Measurements from ENCODE around the gene TNFRSF4. TPM values are rescaled to one million over a fixed set of nuclear protein-coding genes. Genes with fewer than 3 reads are reported as not detected.
"Not testable (repeated sequence)": the region's sequence is repeated elsewhere in the genome, so short reads cannot be mapped to it uniquely, and the experiment has no call there.

TNFRSF4 gene
- total RNA-seq: 1 to 10 TPM in 1 of 2 donors, under 1 TPM in 1; 0.55 to 1.3 TPM
- long read RNA-seq, partial matches to known transcripts: 1 of 2 reads
- long read RNA-seq, other reads (novel, unspliced or antisense): 1 of 2 reads

DNA sequence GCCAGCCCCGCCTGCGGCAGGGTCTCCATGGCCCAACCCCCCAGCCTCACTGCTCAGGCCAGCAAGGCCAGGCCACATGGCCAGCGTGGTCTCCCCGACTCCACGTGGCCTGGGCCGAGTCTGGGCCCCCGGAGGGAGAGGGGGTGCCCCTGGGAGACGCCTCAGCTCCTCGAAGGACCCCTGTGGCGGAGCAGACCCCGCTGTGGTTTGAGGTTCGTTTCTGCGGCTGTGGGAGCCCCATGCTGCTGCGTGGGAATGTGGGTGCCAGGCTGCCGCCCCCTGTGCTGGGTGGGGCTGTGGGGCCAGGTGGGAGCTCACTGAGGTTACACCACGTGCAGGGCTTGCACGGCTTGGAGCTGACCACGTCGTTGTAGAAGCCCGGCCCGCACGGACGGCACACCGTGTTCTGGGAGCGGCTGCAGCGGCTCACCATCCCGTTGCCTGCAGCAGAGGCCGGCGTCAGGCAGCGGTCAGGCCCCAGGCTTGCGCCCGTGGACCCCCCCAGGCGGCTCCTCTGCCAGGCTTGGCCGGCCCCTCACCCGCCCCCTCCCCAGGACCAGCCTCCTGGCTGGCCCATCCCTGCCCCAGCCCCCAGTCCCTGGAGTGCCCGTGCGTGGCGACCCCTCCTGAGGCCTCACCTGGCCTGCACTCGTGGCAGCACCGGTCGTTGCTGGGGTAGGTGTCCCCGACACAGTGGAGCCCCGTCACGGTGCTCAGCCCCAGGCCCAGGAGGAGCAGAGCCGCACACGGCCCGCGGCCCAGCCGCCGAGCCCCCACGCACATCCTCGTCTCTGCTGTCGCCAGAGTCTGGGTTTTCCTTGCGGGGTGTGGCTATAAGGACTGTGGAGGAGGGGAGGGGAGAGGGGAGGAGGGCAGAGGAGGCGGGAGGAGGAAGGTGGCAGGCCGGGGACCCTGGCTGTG lies at the start of gene TNFRSF4:
Gene TNFRSF4 (minus strand): TSS at position 809 of the 921 bp plus-strand sequence. CDS start 26 bp downstream, at position 783.
- ATAC-seq: peak; percentile 39
- no peak for DNase-seq
- intact Hi-C loops (cut with DNase I, micrococcal nuclease): no loop called here

DNA sequence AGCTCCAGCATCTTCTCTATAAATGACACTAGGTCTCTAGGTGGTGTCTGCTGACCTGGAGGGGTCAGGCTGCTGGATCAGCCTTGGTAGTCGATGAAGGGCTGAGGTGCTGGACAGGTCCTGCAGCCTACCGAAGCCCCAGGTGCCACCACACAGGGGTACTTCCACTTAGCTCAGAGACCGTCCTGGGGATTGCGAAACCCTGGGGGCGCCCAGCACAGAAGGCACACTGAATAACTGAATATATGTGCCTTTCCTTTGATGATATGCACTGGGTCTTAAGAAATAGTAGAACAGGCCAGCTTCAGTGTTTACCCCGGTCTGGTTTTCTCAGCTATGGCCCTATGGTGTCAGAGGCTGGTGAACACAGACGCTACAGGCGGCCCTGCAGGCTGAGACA lies 48.8 kb upstream of the TNFRSF4 start:
- ATAC-seq (no peak), DNase-seq (no peak)
- intact Hi-C loops (cut with DNase I, micrococcal nuclease): no loop called here

DNA sequence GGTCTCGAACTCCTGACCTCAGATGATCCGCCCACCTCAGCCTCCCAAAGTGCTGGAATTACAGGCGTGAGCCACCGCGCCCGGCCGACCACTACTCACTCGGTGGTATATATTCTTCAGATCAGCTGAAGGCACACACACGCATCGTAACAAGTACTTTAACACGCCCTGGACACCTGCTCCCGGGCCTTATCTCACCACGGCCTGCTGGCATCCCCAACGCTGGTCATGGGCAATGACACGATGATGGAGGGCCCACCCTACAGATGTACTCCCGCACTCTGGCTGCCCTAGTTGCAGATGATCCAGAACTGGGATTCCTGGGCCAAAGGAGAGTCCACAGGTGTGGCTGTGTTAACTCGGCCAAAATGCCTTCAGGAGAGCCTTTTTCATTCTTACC lies 48.1 kb upstream of the TNFRSF4 start:
- intact Hi-C loops (cut with DNase I, micrococcal nuclease): no loop called here
- DNase-seq: no peak
- no peak for ATAC-seq

DNA sequence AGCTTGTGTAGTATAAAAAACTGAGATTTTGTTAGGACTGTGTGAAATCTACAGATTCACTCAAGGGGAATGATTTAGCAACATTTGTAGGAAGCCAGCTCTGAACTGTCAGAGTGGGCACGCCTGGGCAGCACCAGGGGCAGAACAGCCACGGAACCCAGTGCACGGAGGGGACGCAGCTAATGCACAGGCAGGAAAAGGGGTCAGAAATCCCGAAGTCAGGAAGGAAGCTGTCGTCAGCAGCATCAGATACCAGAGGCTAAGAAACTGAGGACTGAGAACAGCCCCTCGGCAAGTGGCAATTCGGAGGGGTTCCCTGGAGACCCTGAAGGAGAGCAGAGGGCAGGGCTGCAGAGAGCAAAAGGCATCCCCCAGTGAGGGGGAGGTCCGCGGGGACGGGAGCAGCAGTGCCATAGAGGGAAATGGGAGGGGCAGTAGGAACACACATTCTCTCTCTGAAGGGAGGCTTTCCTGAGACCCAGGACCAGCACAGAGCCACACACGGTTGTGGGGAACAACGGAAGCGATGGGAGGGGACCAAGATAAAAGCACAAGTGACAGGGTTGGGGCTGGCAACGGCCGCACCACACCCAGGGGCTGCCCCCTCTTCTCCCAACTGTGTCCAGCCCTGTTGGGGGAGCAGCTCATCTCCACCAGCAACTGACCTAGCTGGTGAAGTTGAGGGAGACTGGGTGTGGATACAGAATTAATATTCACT lies 47.0 kb upstream of the TNFRSF4 start:
- ATAC-seq: no peak

DNA sequence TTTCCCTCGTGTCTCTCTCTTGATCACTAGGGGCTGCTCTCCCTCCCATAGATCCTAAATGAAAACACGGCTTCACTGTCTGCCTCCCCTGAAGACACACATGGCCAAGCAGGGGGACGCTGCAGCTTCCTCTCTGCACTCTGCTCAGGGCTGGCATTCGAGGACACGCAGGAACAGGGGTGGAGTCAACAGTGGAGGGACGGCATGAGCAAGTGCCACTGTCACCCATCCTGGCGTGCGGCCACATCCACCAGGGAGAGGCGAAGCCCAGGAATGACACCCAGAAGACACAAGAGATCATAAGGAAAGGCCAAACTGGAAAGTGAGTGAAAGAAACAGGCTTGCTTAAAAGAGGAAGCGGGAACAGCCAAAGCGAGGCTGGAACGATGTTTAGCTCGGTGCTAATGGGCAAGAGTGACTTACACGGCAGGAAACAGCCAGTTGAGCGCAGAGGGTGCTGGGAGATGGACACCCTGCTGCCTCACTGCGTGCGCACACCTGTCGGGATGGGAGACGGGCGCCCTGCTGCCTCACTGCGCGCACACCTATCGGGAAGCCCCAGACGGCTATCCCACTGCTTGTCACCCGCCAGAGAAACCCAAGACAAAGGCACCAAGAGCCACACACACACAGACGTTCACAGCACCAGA lies 46.1 kb upstream of the TNFRSF4 start:
- ATAC-seq: no peak
- DNase-seq: no peak
- intact Hi-C loops (cut with DNase I, micrococcal nuclease): no loop called here

More for the DNA sequence above, 47.0 kb upstream of the TNFRSF4 start:
- DNase-seq: no peak
- intact Hi-C loops (cut with DNase I, micrococcal nuclease): no loop called here

DNA sequence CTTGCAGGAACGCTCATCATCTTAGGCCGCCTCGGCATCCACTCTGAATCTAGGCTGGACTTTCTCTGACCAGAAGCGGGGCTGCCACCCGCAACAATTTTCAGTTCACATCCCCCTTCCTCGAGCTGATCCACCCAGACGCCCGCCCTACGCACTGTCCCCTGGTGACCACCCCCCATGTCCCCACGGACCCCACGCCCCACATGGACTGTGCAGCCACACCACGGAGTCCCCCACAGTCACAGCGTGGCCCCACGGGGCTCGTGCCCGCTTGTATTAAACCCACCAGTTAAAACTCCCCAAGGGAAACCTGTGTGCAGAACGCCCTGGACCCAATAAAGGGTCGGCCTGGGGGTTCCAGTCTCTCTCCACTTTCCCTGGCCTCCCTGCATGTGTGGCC lies 45.6 kb upstream of the TNFRSF4 start:
- DNase-seq: no peak
- intact Hi-C loops (cut with DNase I, micrococcal nuclease): no loop called here
- no peak for ATAC-seq

DNA sequence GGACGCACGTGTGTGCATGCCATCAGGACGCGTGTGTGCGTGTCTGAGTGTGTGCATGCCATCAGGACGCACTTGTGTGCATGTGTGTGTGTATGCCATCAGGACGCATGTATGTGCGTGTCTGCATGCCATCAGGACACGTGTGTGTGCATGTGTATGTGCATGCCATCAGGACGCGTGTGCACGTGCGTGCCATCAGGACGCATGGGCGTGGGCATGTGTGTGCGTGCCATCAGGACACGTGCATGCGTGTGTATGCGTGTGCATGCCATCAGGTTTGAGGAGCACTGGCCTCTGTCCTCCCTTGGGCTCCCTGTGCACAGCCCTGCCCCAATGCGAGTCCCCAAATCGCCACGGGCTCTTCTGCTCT lies 45.2 kb upstream of the TNFRSF4 start:
- no peak for ATAC-seq
- intact Hi-C loops (cut with DNase I, micrococcal nuclease): no loop called here

DNA sequence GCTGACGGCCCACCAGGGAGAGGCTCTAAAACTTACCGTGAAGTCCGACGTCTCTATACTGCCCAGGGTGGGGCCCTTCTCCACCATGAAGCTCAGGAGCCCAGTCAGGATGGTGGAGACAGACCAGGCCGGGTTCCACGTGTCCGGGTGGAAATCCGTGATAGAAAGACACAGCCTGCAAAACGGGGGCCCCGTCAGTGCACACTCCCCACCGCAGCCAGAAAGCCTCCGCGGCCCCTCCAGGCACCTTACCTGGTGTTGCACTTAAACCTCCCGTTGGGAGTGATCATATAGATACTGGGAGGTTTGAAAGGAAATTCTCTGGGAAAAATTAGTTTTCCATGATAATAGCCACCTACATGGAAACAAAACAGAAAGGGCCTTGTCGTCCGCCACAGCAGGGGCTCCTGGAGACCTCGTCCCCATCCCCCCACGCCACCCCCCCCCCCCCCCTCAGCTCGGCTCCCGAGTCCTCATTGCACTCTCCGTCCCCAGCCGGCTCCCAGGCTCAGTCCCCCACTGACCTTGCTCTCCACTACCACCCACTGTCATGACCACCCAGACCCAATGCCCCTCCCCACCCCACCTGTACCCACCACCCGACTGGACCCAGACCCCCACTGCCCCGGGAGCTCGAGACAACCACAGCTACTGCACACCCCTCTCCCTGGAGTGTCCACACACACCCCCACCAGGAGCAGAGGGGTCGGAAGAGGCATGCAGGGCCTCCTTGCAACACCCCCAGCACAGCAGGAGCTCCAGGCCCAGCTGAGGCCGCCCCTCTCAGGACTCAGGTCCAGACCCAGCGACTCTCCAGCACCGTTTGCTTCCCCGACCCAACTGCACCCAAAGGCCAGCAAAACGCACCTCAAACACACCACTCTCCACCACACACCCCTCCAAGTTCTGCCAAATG lies 43.3 kb upstream of the TNFRSF4 start:
- DNase-seq: no peak
- no peak for ATAC-seq
- intact Hi-C loops (cut with DNase I, micrococcal nuclease): no loop called here

More for the DNA sequence above, 45.2 kb upstream of the TNFRSF4 start:
- DNase-seq: no peak

DNA sequence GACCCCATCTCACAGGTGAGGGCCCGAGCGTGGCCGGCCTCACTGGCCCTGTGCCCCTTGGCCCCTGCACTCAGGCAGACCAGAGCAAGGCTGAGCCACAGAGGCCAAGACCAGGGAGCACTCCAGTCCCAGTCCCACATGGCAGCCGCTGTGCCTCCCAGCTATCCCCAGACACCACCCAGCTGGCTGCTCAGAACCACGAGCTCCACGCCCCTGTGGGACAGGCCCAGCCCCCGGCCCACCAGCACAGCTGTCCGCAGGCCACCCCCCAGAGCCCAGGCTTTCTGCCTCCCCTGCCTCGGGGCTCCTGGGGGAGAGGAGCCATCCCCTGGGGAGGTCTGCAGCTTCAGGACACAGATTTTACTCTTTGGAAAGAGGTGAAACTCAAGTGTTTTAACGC lies 41.7 kb upstream of the TNFRSF4 start:
- ATAC-seq: no peak
- no peak for DNase-seq
- intact Hi-C loops (cut with DNase I, micrococcal nuclease): no loop called here

DNA sequence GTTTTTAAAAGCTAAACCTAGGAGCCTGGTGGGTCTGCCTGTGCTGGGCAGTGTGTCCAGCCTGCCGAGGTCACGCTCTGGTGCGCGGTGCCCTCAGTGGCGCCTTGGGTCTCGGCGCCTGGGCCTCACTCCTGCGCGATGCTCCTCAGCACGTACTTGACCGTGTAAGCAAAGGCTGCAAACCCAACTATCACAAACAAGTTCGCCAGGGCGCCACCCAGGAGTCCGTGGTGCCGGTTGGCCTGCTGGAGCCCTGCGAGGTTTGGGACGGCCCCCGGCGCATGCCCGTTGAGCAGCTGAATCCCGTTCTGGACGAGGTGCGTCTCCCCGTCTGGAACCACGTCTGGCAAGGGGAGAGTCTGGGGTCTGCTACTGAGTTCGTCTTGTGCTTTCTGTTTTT lies 41.1 kb upstream of the TNFRSF4 start:
- no peak for DNase-seq
- intact Hi-C loops (cut with DNase I, micrococcal nuclease): no loop called here

DNA sequence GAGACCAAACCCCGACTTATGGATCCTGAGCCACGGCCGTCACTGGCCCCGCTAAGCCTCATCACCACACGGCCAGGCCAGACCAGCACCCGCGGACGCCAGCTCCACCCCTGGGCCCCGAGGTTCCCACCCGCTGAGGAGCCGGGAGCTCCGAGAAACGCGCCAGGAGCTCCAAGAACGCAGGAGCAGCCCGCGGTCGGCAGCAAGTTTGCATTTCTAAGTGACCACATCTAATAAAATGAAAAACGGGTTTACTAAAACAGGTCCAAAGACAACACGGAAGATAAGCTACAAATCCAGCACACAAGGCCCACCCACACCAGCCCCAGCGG lies 40.7 kb upstream of the TNFRSF4 start:
- intact Hi-C loops (cut with DNase I, micrococcal nuclease): no loop called here
- ATAC-seq (no peak), DNase-seq (no peak)

More for the DNA sequence above, 41.1 kb upstream of the TNFRSF4 start:
- ATAC-seq: no peak

DNA sequence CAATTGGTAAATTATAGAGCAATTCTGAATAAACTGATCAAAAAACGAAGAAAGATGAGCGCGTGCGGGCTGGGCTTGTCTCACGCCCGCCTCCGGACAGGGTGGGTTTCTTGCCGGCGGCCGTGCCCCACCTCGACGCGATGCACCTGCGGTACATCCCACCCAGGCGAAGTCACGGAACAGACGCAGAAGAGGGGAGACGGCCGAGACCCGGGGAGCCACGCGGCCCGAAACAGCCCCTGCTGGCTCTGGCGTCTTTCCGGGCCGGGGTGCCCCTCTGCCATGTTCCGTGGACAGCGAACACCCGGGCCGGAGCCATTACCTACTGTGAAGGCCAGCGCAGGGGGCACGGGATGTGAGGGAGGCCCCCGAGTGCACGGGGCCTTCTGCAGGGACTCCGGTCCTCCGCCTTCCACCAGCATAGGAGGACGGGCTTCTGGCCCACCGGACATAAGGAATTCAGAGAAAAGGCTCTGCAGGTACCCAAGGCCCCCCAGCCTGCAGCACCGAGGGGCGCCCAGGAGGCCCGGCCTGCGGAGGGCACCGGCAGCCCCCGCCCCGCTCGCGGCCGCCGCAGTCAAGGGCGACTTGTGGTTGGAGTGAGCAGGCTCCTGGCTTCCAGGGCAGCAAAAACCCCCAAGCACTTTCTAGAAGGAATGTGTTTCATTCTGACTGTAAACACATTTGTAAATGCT lies 40.2 kb upstream of the TNFRSF4 start:
- intact Hi-C loops (cut with DNase I, micrococcal nuclease): no loop called here
- DNase-seq (no peak), ATAC-seq (no peak)

DNA sequence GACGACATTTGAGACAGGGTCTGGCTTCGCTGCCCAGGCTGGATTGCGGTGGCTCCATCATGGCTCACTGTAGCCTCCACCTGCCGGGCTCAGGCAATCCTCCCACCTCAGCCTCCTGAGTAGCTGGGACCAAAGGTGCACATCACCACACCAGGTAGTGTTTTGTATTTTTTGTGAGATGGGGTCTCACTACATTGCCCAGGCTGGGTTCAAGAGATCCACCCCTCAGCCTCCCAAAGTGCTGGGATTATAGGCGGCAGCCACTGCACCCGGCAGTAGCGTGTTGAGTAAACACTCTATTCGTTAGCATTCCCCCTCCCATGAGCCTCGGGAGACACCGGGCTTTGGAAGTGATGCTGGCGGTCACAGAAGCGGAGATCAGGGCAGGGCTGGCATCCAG lies 39.4 kb upstream of the TNFRSF4 start:
- no peak for ATAC-seq
- intact Hi-C loops (cut with DNase I, micrococcal nuclease): no loop called here
- DNase-seq: no peak

DNA sequence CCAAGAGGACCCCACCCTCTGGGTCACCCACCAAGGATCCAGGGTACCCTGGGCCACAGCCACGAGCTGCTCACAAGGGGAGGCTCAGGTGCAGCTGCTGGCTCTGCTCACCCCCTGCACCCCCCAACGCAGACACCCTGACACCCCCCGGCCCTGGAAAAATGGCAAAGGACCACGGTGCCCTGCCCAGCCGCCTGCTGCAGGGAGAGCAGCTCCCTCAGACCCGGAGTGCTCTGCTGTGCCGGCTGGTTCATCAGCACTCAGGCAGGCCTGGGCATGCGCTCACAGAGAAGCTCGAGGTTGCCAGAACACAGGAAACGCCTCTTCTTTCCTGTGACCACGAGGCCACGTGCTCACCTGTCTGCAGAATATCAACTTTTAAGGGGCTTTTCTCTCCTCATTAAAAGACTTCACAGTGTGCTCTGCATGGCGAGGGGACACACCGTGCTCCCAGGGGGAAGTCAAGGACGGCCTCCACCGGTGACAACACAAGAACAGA lies 36.9 kb upstream of the TNFRSF4 start:
- intact Hi-C loops (cut with DNase I, micrococcal nuclease): no loop called here
- ATAC-seq (peak; percentile 12), DNase-seq (no peak)

DNA sequence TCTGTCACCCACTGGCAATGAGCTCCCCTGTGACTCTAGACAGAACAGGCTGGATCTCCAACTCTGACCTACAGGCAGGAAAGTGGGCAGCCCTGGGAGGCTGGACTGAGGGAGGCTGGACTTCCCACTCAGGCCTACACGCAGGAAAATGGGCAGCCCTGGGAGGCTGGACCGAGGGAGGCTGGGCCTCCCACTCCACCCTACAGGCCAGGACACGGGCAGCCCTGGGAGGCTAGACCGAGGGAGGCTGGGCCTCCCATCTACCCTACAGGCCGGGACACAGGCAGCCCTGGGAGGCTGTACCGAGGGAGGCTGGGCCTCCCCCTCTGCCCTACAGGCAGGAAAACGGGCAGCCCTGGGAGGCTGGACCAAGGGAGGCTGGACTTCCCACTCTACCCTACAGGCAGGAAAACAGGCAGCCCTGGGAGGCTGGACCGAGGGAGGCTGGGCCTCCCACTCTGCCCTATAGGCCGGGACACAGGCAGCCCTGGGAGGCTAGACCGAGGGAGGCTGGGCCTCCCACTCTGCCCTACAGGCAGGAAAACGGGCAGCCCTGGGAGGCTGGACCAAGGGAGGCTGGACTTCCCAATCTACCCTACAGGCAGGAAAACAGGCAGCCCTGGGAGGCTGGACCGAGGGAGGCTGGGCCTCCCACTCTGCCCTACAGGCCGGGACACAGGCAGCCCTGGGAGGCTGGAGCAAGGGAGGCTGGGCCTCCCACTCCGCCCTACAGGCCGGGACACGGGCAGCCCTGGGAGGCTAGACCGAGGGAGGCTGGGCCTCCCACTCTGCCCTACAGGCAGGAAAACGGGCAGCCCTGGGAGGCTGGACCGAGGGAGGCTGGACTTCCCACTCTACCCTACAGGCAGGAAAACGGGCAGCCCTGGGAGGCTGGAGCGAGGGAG lies 34.3 kb upstream of the TNFRSF4 start:
- ATAC-seq; DNase-seq; intact Hi-C loops (cut with DNase I, micrococcal nuclease): not testable (repeated sequence)

DNA sequence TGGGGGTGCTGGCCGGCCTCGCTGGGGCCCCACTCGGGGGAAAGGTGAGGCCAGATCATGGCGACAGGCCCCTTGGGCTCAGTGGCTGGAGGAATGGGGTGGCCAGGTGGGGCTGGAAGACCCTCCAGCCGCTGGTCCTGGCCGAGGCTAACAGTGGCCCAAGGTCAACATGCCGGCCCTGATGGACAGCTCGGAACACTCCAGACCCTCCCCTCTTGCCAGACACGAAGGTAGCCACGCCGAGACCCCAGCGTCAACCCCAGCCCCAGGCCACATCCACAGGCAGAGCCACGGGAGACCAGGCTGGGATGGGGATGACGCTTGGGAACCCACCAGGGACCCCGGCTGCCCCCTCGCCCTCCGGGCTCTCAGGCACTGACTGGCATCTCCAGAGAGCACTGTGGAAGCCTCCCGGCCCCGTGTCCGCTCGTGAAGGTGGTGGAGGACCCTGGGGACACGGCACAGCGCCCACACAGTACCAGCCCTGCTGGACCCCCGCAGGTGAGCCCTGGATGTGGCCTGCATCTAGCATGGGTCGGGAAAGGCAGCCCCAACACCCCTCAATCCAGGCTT lies 33.5 kb upstream of the TNFRSF4 start:
- intact Hi-C loops (cut with DNase I, micrococcal nuclease): no loop called here
- no peak for DNase-seq
- no peak for ATAC-seq

All from left colon (tissue), 2 donors.